Stimulated activated CD8-positive, alpha-beta memory T cell treated with anti-CD3 and anti-CD28 coated beads, Interleukin-4, amount 100 ng/mL, for 4 hours (primary cell): ENCODE results near the gene ZMYM4.
A peak's percentile ranks its signal among the peaks of the same experiment; 100 is the strongest.
"Not testable (repeated sequence)": the region's sequence is repeated elsewhere in the genome, so short reads cannot be mapped to it uniquely, and the experiment has no call there.

Experiments used
- DNase-seq, 2 donors: peaks; one replicate each; pipeline ENCODE4 v3.0.0-alpha.2; 2020; ENCODE audit warnings: low read depth in 2 of 2, low spot score in 1 of 2

Gene ZMYM4

GRCh38 chr1:35268282-35269200 is at the start of gene ZMYM4:
Gene ZMYM4 (plus strand): TSS chr1:35268709. CDS start chr1:35269047, 338 bp downstream.
- peak; percentile 67 to 78 for DNase-seq

DNA sequence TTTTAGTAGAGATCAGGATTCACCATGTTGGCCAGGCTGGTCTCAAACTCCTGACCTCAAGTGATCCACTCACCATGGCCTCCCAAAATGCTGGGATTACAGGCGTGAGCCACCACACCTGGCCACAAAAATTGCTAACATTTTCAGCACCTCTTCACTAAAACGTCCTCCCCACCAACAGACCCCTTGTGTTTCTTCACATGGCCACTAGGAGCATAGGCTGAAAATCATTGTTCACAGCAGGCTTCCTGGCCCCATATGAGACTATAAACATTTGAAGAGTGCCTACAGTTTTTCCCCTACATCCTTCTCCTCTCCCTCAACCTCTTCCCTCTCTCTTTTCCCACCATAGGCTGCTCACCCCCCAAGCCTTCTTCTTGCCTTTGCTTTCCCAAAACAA is 47.5 kb upstream of the ZMYM4 start:
- no peak for DNase-seq

DNA sequence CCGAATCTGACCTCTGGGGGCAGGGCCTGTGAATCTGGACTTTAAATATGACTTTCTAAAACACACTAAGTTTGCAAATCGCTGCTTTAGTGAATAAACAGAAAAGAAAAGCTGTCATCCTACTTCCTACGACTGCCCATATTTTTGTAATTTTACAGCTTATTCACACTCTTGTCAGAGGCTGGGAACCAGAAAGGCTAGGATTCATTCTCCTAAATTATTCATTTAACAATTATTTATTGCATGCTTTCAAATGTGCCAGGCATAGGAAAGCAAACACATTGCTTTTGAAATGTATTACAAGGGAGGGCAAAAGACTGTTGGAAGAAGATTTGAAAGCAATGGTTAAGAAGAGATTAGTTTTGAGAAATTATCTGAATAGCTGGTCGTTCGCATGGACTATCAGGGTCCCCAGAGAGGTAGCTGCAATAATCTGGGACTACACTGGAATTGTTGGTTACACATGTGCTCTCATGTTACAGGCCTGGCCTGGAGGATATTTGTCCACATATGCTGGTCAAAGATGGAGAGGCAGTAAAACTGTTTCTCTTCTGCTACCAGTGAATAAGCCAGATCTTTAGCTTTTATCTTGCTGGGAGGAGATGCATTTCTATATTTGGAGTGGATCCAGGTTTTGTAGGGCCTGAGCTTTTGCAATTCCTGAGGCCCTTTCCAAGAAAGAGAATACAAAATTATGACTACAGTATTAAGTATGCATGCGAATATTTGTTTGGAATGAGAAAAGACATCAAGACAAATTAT is 46.0 kb upstream of the ZMYM4 start:
- DNase-seq: no peak

DNA sequence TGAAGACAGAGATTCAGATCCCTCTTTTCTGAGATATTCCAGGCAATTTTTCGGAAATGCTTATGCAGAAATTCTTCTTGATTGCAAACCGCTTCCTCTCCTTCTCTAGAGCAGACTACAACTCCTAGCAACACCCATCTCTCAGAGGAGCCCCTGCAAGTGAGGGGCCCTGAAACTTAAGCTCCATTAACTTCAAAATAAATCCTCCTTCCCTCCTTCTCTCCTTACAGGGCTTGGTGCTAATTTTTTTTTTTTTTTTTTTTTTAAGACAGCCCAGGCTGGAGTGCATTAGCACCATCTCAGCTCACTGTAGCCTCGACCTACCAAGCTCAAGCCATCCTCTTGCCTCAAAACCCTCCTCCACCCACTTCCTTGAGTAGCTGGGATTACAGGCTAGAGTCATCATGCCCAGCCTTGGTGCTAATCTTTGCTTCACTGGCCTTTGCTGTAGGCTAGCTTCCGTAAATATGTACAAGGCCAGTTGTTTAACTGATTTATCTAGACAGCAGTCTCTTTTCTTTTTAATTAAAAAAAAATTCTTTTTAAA is 45.4 kb upstream of the ZMYM4 start:
- no peak for DNase-seq

DNA sequence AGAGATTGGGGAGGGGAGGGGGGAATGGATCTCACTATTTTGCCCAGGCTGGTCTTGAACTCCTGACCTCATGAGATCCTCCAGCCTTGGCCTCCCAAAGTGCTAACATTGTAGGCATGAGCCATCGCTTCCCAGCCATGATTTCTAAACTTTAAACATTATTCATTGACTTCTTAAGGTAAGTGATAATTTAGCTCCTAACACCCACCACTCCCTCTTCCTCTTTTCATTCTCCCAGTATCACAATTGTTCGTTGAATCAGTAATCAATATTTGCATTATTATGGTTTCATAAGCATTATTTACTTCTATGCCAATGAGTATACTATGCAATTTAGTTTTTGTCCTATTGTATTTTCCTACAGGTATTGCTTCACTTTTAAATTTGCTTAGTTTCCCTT is 42.0 kb upstream of the ZMYM4 start:
- no peak for DNase-seq

DNA sequence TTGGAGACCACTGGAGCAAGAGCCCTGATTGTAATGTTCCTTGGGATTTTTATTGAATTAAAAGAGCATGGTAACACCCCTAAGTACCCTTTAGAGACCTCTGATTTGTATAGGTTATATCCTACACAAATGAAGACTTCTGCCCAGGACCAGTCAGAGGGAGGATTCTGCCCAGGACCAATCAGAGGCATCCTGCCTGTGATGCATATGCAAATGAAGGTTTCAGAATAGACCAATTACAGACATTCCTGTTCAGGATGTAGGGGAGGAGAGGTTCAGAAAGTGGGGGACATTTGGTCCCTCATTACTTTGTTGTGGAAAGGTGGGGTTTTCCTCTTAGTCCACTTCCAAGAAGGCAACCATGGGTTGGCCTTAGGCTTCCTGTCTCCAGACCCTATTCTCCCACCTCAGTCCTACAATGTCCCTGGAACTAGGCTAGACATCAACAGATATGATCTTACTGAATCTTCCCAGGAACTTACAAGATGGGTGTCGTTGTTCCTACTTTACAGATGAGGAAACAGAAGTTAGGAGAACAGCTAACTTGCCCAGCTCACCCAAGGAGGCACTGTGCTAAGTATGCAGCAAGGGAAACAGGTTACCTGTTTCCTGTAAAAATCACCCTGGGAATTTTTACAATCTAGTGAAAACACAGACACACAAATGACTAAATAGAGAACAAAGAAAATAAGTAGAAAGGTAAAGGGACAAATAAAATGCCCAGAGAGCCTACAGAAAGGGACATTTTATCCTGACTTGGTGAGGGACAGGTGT is 38.7 kb upstream of the ZMYM4 start:
- DNase-seq: no peak

DNA sequence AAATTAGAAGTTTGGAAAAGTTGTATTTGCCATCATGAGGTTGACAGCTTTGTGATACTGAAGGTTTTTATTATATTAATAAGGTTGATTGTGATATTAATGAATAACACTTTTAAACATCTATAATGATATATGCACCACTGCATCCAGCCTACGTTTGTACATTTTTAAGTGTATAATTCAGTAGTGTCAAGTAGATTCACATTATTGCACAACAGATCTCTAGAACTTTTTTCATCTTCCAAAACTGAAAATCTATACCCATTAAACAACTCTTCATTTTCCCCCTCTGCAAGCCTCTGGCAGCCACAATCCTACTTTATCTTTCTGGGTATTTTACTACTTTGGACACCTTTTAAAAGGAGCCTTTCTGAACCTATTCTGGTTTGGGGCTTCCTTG is 37.2 kb upstream of the ZMYM4 start:
- no peak for DNase-seq

DNA sequence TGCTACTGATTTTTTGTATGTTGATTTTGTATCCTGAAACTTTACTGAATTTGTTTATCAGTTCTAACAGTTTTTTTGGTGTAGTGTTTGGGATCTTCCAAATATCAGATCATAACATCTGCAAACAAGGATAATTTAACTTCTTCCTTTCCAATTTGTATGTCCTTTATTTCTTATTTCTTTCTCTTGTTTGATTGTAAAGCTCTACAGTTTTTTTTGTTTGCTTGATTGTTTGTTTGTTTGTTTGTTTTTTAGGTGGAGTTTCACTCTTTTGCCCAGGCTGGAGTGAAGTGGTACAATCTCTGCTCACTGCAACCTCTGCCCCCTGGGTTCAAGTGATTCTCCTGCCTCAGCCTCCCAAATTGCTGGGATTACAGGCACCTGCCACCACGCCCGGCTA is 31.7 kb upstream of the ZMYM4 start:
- DNase-seq: not testable (repeated sequence)

DNA sequence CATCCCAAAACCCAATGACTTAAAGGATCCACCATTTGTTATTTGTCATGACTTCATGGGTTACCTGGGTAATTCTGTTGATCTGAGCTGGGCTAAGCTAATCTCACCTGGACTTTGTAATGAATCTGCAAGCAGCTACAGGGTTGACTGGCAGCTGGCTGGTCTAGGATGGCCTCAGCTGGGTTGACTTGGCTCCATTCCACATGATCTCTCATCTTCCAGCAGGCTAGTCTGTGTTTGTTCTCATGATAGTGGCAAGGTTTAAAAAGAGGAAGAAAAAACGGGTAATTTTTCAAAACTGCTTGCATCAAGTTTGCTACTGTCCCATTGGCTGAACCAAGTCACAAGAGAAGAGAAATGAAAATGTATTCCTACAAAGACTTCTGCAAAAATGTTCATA is 24.8 kb upstream of the ZMYM4 start:
- no peak for DNase-seq

DNA sequence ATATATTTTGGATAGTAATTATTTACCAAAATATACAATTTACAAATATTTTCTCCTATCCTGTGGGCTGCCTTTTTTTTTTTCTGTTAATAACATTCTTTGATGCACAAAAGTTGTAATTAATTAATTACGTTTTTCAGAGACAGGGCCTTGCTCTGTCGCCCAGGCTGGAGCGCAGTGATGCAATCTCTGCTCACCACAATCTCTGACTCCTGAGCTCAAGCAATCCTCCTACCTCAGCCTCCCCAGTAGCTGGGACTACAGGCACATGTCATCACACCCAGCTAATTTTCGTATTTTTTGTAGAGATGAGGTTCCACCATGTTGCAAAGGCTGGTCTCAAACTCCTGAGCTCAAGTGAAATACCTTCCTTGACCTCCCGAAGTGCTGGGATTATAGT is 21.3 kb upstream of the ZMYM4 start:
- no peak for DNase-seq

DNA sequence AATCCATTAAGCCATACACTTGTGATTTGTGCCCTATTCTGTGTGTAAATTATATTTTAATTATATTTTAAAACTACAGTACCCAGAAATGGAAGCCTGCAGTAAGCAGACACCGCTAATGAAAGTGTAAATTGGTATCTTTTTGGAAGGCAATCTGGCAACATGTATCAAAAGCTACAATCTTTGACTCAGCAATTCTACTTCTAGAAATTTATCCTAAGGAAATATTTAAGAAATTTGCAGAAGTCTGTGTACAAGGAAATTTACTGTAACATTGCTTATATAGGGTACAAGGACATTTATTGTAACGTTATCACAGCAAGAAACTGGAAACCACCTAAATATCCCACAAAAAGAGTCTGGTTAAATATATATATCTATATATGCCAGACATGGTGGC is 14.6 kb upstream of the ZMYM4 start:
- DNase-seq: no peak

- DNase-seq: no peak
Measured at GRCh38 chr1:35255276-35255675, 13.2 kb upstream of the ZMYM4 start.

DNA sequence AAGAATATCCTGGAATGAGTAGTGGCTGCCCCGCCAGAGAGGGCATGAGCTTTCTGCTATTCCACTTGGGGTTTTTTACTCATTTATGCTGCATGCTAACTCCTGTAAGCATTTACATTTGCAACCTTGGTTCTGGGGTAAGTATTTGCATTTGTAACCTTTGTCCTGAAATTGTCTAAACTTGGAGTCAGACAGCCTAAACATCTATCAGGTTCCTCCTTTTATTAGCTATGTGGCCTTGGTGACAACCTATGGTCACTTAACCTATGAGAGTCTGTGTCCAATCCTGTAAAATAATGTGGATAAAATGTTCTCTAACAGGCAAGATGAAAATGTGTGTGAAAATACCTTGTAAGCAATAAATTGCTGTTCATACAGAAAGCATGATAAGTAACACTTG is 8.9 kb upstream of the ZMYM4 start:
- DNase-seq: no peak

DNA sequence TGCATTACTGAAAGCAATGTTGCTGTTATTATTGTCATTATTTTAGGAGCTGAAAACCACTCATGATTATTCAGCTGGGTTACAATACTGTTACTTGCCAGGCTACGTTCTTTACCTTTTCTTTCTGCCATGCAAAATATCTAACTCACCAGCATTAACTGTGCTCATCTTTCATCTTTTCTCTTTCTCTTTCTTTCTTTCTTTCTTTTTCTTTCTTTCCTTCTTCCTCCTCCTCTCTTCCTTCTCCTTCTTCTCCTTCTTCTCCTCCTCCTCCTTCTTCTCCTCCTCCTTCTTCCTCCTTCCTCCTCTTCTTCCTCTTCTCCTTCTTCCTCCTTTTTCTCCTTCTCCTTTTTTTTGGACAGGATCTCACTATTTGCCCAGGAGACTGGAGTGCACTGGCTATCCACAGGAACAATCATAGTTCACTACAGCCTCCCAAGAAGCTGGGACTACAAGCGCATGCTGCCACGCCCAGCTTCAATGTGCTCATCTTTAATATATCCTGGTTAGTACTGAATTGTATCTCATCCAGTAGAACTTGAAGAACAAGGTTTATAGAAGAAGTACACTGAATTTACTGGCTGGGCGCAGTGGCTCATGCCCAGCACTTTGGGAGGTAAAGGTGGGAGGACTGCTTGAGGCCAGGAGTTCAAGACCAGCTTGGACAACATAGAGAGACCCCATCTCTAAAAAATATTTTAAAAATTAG is 6.9 kb upstream of the ZMYM4 start:
- no peak for DNase-seq

GRCh38 chr1:35264035-35264434 is 4.5 kb upstream of the ZMYM4 start:
- no peak for DNase-seq

DNA sequence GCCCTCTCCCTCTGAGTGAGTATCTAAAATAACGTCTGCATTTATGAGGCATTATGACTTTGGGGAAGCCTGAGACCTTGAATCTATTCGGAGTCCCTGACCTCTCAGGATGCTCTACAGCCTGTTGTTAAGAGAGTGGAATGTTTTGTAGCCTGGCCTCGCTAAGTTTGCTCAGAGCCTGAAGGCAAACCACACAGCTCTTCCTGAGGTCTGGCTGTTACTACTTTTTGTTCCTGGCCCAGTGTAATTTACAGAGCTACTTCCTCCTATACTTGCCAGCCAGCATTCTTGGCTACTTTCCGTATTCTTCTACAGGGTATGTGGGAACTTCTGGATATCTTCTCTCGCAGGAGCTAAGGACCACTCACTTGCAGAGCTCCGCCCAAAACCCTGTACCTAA is 3.6 kb upstream of the ZMYM4 start:
- DNase-seq: no peak

DNA sequence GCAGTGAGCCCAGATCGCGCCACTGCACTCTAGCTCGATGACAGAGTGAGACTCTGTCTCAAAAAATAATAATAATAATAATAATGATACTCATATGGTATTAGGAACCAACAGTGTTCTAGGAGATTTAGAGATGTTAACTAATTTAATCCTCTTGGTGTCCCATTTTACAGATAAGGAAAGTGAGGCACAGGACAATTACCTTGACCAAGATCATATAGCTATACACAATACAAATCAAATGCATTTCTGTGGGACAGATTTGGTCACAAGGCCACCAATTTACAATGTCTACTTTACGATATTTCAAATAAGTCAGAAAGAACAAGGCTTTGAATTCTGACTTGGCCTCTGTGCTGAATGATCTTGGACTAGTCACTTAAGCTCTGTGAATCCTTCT is 2.2 kb upstream of the ZMYM4 start:
- DNase-seq: no peak

DNA sequence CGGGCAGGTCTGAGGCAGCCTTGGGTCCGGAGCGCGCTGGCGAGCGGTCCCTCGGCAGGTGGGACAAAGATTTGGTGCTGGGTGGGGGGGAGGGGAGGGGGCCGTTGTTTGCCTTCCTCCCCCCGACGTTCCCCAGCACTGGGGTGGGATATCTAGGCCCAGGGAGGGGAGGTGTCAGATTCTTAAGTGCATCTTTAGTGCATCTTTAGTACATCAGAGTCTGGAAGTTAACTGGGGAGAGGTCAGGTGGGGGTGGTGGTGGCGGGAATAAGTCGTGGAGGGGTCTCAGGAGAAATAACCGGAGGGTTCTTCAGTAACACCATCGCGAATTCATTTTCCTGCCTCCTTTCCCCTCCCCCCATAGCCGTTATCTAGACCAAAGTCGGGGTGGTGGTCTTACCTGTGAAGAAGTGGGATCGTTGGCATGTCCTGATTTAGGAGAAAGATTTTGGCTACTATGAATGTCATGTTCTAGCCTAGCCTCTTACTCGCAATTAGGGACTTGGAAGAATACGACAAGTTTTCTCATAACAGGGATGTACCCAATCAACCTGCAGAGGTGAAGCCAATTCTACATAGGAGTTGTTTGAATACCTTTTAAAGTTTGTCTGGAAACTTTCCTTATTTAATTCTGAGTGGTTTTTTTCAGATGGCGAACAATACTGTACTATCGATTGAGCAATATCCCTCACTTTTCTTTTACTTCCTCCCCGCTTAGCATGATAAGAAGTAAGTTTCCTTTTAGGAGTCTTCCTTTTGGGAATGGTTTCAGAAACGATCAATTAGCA is 886 bp downstream of the ZMYM4 start:
- no peak for DNase-seq

- DNase-seq: no peak
Measured at GRCh38 chr1:35269989-35270289, 1.4 kb downstream of the ZMYM4 start.

- DNase-seq: no peak
Measured at GRCh38 chr1:35270836-35271235, 2.3 kb downstream of the ZMYM4 start.
